Measurements from ENCODE around the gene GLIPR2.

The GLIPR2 gene

GRCh38 chr9:36204906-36205547 is 68.5 kb downstream of the GLIPR2 start:
- Histone ChIP-seq H3K36me3 (ENCODE audit: control insufficient read depth, insufficient read depth, low read length) (peaks cover 72% of the 10 kb centered on the region), H3K27me3 (ENCODE audit: control insufficient read depth, insufficient read depth, low read length) (no peaks in the 10 kb centered on the region), H3K9ac (ENCODE audit: low read length) (no peak overlapping the region), H3K27ac (ENCODE audit: low read depth, low read length) (no peak overlapping the region), H3K4me1 (ENCODE audit: control insufficient read depth, insufficient read depth, low read length) (no peaks in the 10 kb centered on the region), H3K4me3 (ENCODE audit: low read length) (no peak overlapping the region)

GRCh38 chr9:36207016-36207415 is 70.5 kb downstream of the GLIPR2 start:
- Histone ChIP-seq H3K27me3 (ENCODE audit: control insufficient read depth, insufficient read depth, low read length) (no peaks in the 10 kb centered on the region), H3K4me3 (ENCODE audit: low read length) (no peak overlapping the region), H3K4me1 (ENCODE audit: control insufficient read depth, insufficient read depth, low read length) (no peaks in the 10 kb centered on the region), H3K27ac (ENCODE audit: low read depth, low read length) (no peak overlapping the region), H3K36me3 (ENCODE audit: control insufficient read depth, insufficient read depth, low read length) (peaks cover 69% of the 10 kb centered on the region), H3K9ac (ENCODE audit: low read length) (no peak overlapping the region)

- H3K36me3 ChIP-seq (ENCODE audit: control insufficient read depth, insufficient read depth, low read length), result peaks cover 68% of the 10 kb centered on the region
- H3K27ac ChIP-seq (ENCODE audit: low read depth, low read length), result no peak overlapping the region
- no peaks in the 10 kb centered on the region for H3K27me3 ChIP-seq (ENCODE audit: control insufficient read depth, insufficient read depth, low read length)
- H3K4me3 ChIP-seq (ENCODE audit: low read length), result no peak overlapping the region
- H3K4me1 ChIP-seq (ENCODE audit: control insufficient read depth, insufficient read depth, low read length), result no peaks in the 10 kb centered on the region
- H3K9ac ChIP-seq (ENCODE audit: low read length), result no peak overlapping the region
These were observed 71.0 kb downstream of the GLIPR2 start for GRCh38 chr9:36207546-36208012.

- no peak overlapping the region for H3K4me3 ChIP-seq (ENCODE audit: low read length)
- H3K36me3 ChIP-seq (ENCODE audit: control insufficient read depth, insufficient read depth, low read length), result peaks cover 62% of the 10 kb centered on the region
- no peaks in the 10 kb centered on the region for H3K4me1 ChIP-seq (ENCODE audit: control insufficient read depth, insufficient read depth, low read length)
- H3K9ac ChIP-seq (ENCODE audit: low read length), result no peak overlapping the region
- no peak overlapping the region for H3K27ac ChIP-seq (ENCODE audit: low read depth, low read length)
- no peaks in the 10 kb centered on the region for H3K27me3 ChIP-seq (ENCODE audit: control insufficient read depth, insufficient read depth, low read length)
These were observed 72.2 kb downstream of the GLIPR2 start for GRCh38 chr9:36208521-36209253.

GRCh38 chr9:36210722-36211121 is 74.2 kb downstream of the GLIPR2 start:
- Histone ChIP-seq H3K27me3 (ENCODE audit: control insufficient read depth, insufficient read depth, low read length) (no peaks in the 10 kb centered on the region), H3K4me1 (ENCODE audit: control insufficient read depth, insufficient read depth, low read length) (no peaks in the 10 kb centered on the region), H3K4me3 (ENCODE audit: low read length) (no peak overlapping the region), H3K9ac (ENCODE audit: low read length) (no peak overlapping the region), H3K27ac (ENCODE audit: low read depth, low read length) (no peak overlapping the region), H3K36me3 (ENCODE audit: control insufficient read depth, insufficient read depth, low read length) (peaks cover 44% of the 10 kb centered on the region)

- Histone ChIP-seq H3K27ac (ENCODE audit: low read depth, low read length) (no peak overlapping the region), H3K36me3 (ENCODE audit: control insufficient read depth, insufficient read depth, low read length) (peaks cover 42% of the 10 kb centered on the region), H3K27me3 (ENCODE audit: control insufficient read depth, insufficient read depth, low read length) (no peaks in the 10 kb centered on the region), H3K9ac (ENCODE audit: low read length) (no peak overlapping the region), H3K4me1 (ENCODE audit: control insufficient read depth, insufficient read depth, low read length) (no peaks in the 10 kb centered on the region), H3K4me3 (ENCODE audit: low read length) (no peak overlapping the region)
These were observed 75.0 kb downstream of the GLIPR2 start for GRCh38 chr9:36211510-36211909.

GRCh38 chr9:36213387-36213786 is 76.9 kb downstream of the GLIPR2 start:
- H3K27ac ChIP-seq (ENCODE audit: low read depth, low read length), result no peak overlapping the region
- H3K4me3 ChIP-seq (ENCODE audit: low read length), result no peak overlapping the region
- no peak overlapping the region for H3K9ac ChIP-seq (ENCODE audit: low read length)
- H3K4me1 ChIP-seq (ENCODE audit: control insufficient read depth, insufficient read depth, low read length), result no peaks in the 10 kb centered on the region
- no peaks in the 10 kb centered on the region for H3K27me3 ChIP-seq (ENCODE audit: control insufficient read depth, insufficient read depth, low read length)
- H3K36me3 ChIP-seq (ENCODE audit: control insufficient read depth, insufficient read depth, low read length), result peaks cover 34% of the 10 kb centered on the region
